GM19467 (cell line): Measurements from ENCODE around the gene CNOT4.

ENCODE experiments used
- ATAC-seq: cut with Tn5 transposase; IDR thresholded peaks from one replicate; pipeline ENCODE4 v1.9.1; 2021; ENCODE audit warnings: mild to moderate bottlenecking, moderate library complexity; ENCODE audit not compliant: unreplicated experiment

CNOT4 gene, protein sequence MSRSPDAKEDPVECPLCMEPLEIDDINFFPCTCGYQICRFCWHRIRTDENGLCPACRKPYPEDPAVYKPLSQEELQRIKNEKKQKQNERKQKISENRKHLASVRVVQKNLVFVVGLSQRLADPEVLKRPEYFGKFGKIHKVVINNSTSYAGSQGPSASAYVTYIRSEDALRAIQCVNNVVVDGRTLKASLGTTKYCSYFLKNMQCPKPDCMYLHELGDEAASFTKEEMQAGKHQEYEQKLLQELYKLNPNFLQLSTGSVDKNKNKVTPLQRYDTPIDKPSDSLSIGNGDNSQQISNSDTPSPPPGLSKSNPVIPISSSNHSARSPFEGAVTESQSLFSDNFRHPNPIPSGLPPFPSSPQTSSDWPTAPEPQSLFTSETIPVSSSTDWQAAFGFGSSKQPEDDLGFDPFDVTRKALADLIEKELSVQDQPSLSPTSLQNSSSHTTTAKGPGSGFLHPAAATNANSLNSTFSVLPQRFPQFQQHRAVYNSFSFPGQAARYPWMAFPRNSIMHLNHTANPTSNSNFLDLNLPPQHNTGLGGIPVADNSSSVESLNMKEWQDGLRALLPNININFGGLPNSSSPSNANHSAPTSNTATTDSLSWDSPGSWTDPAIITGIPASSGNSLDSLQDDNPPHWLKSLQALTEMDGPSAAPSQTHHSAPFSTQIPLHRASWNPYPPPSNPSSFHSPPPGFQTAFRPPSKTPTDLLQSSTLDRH

DNA sequence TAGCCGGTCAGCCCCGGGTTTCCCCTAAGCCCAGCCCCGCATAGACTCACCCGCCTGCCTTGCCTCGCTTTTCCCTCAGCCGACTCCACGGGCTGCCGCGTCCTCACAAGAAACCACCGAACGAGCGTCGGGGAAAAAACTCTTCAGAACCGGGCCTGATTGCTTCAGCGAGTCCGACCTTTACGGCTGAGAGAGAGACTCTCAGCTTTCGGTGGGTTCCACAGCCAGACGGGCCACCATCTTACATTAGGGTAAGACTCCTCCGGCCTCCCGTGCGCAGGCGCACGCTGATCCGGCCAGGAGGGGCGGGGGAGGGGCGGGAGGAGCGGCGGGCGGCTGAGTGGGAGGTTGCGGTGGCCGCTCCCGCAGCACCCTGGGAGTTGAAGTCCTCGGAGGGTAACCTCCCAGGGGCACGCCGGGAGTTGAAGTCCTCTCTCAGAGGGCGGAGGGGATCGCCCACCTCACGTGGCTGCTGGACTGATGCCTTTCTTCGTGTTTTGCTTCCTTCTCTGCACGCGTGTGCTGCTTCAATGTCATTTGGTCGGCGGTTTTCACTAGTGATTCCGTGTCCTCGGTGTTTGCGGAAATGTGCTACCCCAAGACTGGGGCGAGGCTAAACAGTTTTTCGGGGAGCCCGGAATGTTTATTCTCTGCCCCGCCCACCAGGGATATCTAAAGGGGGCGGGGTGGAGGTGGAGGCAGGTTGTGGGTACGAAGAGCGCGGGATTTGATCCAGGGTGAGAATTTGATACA, at the start of gene CNOT4:
CNOT4 (minus strand) TSS at position 264 of the 753 bp plus-strand sequence. CDS start 71,771 bp downstream, outside the sequence.
- peak; percentile 96 for ATAC-seq

DNA sequence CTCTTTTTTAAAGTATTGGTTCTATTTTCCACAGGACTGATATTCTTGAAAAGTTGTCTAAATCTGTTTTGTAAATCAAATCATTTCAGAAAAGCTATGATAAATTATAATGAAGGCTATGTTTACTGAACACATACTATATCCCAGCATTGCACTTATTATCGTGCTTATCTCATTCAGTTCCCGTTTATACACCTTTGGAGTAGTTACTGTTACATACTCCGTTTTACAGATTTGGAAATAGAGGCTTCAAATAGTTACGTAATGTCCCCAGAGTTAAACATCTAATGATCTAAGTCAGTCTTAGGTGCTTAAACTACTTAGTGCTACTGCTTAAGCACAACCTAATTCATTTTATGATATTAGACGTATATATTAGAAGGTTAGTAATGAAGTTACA, 49.0 kb upstream of the CNOT4 start:
- ATAC-seq = no peak

DNA sequence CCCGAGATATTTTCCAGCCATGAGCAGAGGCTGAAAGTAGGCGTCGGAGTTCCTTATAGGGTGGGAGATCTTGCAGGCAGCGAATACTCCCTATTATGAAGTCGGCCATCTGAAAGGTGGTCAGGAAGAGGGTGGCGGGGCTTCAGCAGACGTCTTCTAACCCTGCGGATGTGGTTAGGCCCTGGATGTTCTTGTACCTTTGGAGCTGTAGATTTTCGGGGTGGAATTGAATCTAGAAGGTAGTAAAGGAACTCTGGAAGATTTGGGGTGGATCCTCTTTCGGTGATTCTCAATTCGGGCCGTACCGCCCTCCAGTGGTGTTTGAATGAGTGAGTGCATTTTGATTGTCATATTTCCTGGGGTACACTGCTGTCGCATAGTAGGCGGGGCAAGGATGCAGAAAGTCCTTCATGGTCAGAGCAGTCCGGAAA, 48.5 kb upstream of the CNOT4 start:
- peak; percentile 74 for ATAC-seq

DNA sequence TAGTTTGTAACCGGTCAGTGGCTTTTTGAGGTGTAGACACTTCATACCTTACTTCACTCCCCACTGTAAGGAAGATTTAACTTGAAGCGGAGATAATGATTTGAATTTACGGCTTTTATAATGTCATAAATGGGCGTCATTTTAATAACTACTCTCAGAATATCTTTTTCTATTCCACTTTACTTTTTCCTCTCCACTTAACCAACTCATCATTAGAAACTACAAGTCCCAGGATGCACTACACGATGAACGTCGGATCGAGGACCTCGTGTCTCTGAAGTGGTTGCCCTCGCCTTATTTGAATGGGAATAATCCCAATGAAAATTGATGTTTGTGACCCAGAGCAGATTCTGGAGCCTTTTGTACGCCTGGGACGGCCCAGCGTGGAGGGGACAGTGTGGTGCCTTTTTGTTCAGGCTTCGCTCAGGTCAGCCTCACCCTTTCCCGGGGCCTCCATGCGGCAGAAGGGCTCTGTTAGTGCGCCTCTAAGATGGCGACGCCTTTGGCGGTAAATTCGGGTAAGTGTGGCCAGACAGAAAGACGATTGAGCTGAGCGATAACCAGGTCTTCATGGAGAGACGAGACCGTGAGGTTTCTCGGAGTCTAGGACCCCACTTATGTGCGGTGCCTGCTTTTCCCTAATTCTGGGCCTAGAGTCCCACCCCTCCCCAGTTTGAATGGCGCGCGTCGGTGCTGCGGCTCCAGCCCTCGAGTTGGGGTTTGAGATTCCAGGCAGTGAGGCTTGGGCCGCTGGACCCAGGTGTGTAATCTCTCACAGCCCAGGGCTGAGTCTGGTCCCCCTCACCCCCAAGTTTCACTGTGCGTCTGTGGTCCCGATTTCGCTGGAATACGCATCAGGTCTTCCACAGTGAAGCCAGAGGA, 47.8 kb upstream of the CNOT4 start, which contains the start of gene NUP205:
NUP205 (plus strand) TSS at position 463 of the 882 bp plus-strand sequence; CDS start at position 491, 28 bp downstream.
- ATAC-seq = peak; percentile 63

DNA sequence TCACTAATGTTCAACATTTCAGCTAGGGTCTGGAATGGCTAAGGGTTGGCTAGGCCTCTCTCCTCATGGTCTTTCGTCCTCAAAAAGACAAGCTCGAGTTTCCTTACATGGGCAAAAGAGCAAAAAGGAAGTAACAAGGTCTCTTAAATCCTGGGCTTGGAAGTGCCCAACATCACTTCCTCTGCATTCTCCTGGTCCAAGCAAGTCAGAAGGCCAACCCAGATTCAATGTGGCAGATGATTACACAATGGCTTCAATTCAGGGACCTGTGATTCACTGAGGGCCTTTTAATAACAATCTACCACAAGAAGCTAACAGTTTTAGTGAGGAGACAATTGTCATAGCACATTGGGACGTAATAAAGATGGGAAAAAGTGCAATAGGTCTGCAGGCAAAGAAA, 43.4 kb upstream of the CNOT4 start:
- no peak for ATAC-seq

DNA sequence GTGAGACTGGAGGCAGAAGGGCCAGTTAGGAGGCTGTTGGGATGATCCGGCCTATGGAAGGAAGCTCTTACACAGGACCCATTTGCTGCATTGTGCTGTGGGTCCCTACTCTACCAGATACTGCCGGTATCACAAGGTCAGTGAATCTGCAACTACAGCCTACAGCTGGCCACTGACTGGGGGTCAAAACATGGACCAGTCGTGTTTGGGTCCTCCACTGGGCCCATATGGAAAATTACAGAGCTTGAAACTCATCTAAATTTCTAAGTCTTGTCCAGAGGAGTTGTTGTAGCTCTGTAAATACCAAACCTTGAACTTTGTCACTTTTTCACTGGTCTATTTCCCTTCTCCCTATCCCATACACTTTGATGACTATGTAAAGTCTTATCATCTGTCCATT, 42.2 kb upstream of the CNOT4 start:
- ATAC-seq = no peak

DNA sequence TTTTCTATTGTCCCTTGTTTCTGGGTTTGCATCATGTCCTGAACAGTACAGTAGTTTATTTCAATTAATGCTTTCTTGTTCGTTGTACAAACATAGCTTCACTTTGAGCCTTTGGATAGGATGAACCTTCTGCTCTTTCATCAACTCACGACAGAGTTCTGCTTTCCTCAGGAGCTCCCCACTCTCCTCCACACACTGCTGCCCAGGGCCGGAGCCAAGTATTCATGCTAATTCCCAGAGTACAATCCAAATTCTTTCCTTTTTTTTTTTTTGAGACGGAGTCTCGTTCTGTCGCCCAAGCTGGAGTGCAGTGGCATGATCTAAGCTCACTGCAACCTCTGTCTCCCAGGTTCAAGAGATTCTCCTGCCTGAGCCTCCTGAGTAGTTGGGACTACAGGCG, 40.3 kb upstream of the CNOT4 start:
- no peak for ATAC-seq

DNA sequence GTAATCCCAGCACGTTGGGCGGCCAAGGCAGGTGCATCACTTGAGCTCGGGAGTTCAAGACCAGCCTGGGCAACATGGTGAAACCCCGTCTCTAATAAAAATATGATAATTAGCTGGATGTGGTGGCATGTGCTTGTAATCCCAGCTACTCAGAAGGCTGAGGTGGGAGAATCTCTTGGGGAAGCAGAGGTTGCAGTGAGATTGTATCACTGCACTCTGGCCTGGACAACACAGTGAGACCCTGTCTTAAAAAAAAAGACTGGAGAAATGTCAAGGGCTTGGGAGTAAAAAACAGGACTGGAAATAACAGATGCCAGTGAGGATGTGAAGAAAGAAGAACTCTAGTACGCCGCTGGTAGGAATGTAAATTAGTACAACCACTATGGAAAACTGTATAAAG, 31.1 kb upstream of the CNOT4 start:
- no peak for ATAC-seq

DNA sequence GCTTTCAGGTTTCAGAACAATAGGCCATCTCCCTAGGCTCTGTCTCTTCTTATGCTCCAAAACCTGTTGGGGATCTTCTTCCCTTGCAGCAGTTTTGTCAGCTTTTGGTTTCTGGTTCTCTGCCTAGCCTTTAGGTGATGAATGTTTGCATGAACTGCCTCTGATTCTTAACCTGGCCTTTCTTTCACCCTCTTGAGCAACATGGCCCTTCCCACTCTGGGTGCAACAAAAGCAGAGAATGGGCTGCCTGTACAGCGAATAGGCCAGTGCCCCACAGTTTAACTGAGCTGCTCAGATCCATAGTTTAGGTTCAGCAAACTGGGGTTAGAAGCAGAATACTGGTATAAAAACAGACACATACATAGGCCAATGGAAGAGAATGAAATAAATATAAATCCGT, 29.7 kb upstream of the CNOT4 start:
- no peak for ATAC-seq

DNA sequence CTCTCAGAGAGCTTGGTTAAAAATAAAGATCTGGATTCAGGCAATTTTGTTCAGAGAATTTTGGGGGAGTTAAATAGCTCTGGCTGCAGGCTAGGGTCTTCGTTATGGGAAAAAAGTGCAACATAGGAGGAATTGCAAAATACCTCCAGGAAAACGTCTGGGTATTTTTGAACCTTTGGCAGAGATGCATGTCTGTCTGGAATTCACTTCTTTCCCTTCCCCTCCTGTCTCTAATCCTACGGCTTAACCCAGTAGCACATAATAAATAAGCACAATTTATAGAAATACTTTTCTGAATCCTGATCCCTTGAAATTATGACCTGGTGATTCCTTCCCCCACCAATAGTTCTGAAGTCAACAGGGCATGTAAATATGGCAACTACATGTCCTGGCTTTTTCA, 28.5 kb upstream of the CNOT4 start:
- no peak for ATAC-seq

DNA sequence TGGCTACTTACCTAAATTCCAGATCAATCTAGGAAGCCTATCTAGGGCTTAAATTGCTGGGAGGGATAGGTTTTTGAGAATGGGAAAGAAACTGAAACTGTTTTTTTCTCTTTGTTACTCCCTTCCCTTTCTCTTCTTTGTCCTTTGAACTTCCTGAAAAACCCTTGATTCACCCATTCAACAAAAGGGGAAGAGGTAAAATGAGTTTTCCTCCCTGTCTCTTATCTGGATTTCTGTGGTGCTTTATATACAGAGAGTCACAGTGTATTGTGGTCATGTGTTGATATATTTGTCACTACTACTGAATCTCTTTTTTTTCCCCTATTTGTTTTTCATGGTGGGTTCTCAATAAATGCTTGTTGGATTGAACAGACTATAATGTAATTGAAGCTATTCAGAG, 28.0 kb upstream of the CNOT4 start:
- ATAC-seq = no peak

DNA sequence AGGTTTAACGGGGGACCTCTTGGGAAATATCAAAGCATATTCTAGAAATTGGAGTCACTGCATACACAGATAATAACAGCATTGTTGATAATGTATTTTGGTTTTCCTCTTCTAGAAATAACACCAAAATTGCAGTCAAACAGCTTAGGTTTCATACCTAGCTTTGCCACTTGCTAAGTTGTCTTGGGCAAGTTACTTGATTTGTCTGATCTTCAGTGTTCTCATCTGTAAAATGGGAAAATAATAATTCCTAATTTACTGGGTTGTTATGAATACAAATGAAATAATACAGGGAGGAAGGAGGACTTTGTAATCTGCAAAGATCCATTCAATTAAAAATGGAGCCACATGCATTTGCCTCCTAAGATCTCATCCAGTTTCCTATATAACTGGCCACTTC, 27.6 kb upstream of the CNOT4 start:
- ATAC-seq = no peak

DNA sequence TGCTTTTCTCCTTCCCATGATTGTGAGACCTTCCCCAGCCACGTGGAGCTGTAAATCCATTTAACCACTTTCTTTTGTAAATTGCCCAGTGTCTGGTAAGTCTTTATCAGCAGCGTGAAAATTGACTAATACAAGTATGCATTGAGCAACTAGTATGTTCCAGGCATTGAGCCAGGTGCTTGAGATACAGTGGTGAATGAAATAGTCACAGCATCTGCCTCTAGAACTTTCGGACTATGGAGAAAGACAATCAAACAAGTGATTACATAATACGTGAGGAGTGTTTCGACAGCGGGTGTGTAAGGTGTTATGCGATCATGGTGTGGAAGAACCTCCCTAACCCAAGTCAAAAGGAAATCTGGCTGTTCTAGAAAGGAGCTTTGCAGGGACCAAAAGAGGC, 26.2 kb upstream of the CNOT4 start:
- no peak for ATAC-seq

DNA sequence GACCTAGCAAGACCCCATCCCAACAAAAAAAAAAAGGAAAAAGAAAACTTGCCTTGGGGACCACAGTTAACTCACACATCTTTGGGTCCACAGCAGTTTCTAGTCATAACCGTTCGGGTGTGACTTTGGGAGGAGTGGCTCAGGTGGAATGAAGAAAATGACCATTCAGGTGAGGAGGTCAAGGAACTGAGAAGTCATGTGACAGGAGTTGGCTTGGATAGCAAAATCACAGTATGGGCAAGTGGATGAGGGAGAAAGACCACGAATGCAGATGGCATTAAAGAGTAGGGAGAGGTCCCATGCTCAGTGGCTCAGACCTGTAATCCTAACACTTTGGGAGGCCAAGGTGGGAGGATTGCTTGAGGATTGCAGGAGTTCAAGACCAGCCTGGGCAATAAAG, 17.1 kb upstream of the CNOT4 start:
- ATAC-seq = no peak

DNA sequence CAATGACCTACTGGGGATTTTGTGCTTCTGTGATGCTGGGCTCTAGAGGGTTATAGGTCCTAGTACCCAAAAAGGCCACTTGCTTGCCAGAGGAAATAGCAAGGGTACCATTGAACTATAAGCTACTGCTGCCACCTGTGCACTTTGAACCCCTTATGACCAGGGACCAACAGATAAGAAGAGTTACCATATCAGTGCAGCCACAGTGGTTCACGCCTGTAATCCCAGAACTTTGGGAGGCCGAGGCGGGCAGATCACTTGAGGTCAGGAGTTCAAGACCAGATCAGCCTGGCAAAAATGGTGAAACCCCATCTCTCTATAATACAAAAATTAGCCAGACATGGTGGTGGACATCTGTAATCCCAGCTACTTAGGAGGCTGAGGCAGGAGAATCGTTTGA, 15.5 kb upstream of the CNOT4 start:
- ATAC-seq = no peak

DNA sequence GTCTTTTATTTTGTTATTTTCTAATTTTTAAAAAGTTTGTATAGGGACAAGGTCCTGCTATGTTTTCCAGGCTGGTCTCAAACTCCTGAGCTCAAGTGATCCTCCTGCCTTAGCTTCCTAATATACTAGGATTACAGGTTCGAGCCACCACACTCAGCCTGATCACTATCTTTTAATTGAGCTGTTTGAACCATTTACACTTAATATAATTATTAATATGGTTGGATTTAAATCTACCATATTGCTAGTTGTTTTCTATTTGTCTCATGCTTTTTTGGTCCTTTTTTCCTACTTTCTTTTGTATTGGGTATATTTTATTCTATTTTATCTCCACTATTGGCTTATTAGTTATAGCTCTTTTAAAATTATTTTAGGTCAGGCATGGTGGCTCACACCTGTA, 13.2 kb upstream of the CNOT4 start:
- ATAC-seq = no peak

DNA sequence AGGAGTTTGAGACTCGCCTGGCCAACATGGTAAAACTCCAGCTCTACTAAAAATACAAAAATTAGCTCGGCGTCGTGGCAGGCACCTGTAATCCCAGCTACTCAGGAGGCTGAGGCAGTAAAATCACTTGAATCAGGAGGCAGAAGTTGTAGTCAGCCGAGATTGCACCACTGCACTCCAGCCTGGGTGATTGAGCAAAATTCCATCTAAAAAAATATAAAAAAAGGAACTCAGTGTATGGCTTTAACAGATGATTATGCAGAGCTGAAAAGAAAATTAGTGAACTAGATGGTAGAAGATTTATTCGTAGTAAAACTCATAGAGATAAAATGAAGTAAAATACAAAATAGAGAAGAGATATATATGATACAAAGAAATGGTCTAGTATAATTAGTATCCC, 12.6 kb upstream of the CNOT4 start:
- ATAC-seq = no peak

DNA sequence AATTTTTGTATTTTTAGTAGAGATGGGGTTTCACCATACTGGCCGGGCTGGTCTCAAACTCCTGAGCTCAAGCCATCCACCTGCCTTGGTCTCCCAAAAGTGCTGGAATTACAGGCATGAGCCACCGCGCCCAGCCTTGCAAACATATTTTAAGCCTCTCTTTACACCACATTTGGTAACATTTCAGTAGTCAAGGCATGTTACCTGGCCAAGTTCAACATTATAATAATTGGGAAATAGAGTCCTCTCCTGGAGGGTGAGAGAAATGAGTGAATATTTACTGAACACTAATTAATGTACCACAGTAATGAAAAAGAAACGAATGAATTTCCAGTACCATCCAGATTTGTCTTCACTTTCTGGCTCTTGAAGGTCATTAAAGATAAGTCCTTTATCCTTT, 10.0 kb upstream of the CNOT4 start:
- ATAC-seq = no peak

DNA sequence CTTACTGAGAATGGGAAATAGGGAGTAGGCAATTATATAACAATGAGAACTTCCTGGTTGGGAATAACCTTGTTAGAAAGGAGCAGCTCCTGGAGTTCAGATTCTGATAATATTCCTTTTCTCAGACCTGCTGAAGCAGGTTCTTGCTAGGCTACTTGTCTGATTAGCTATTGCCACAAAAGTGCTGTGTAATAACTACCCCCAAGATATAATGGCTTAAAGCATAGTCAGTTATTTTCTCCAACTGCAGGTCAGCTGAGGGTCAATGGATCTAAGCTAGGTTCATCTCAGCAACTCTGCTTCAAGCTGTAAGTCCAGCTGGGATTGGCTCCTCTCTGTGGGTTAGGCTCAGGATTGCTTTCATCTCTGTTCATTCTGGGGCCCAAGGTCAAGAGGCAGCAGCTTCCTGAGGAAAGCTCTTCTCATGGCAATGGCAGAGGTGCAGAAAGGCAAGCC, 9.4 kb upstream of the CNOT4 start:
- no peak for ATAC-seq

DNA sequence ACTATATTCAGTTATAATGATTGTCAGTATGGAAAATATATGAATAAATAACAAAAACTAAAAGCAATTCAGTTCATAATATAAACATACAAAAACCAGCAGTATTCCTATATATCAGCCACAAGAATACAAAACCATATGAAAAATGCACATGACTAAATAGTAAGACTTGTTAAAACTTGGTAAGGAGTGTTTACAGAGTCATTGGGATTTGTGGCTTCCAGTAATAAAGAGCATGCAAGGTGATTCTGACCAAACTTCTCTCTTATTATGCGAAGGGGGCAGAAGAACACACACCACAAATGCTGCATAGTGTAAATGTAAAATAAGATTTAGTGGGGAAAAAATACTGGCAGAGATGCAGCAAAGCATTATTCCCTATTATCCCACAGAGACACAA, 8.8 kb upstream of the CNOT4 start:
- no peak for ATAC-seq
